Ovary (tissue), 9 donors: ENCODE results near the gene PNPLA8. TPM values are rescaled to one million over a fixed set of nuclear protein-coding genes. Genes with fewer than 3 reads are reported as not detected.
"Not testable (repeated sequence)": the region's sequence is repeated elsewhere in the genome, so short reads cannot be mapped to it uniquely, and the experiment has no call there.

Experiments
- DNase-seq, 5 donors: peaks; one replicate each; pipeline ENCODE4 v3.0.0-alpha.2; 2019 to 2020
- H3K27ac ChIP-seq, 2 donors: fragments of 200-600 bp; one replicate each; pipeline versions ENCODE4 v1.5.1 to v1.8.0; 2019 to 2022
- H3K27me3 ChIP-seq: fragments of 200-600 bp; one replicate; pipeline ENCODE4 v1.8.0; 2022
- H3K36me3 ChIP-seq: fragments of 200-600 bp; sonication (generic); one replicate; pipeline ENCODE4 v1.5.1; 2019
- H3K4me1 ChIP-seq: one replicate; pipeline ENCODE4 v1.8.1; 2013; ENCODE audit warnings: mild to moderate bottlenecking, moderate library complexity; ENCODE audit not compliant: insufficient read depth
- H3K4me3 ChIP-seq: fragments of 200-600 bp; sonication (generic); one replicate; pipeline ENCODE4 v1.5.1; 2017
- H3K9me3 ChIP-seq, 2 donors: fragments of 200-600 bp in 1 of 2; sonication (generic) in 1 of 2; one replicate each; pipeline versions ENCODE4 v1.5.1 to v1.8.1; 2013 to 2019; ENCODE audit warnings: mild to moderate bottlenecking in 1 of 2, moderate library complexity in 1 of 2
- CTCF ChIP-seq, 3 donors: fragments of 450-650 bp in 2 of 3; fragments of 200-600 bp in 1 of 3; IDR thresholded peaks; one replicate each; pipeline versions ENCODE4 v1.5.1 to v1.8.0; 2016 to 2022; ENCODE audit warnings: antibody characterized with exemption in 3 of 3, mild to moderate bottlenecking in 1 of 3
- EP300 ChIP-seq: sonication (generic); formaldehyde crosslinking; IDR thresholded peaks from one replicate; pipeline ENCODE4 v1.6.1; 2017; ENCODE audit warnings: antibody characterized with exemption
- POLR2A ChIP-seq: fragments of 450-650 bp; IDR thresholded peaks from one replicate; pipeline ENCODE4 v1.6.1; 2017; ENCODE audit warnings: antibody characterized with exemption, mild to moderate bottlenecking, moderate library complexity
- WGBS, 3 donors: extraction: QIAGEN DNeasy Blood & Tissue Kit in 1 of 3; methylation state at CpG; one replicate each; pipeline versions ENCODE4 v1.1.5 to v1.1.7; 2013 to 2017; 5-methylcytosine and 5-hydroxymethylcytosine counted together
- intact Hi-C, 4 donors: fragments of 100-400 bp; cut with DNase I; formaldehyde crosslinking; loops; one replicate each; pipeline versions ENCODE4 v1.11.0 to v1.15.1; 2022 to 2023
- polyA plus RNA-seq, 2 donors: library from polyadenylated mRNA; stranded (reverse); fragments of 200-250 nt in 1 of 2; fragments of 350-450 nt in 1 of 2; fragmentation: Illumina TruSeq in 1 of 2; extraction: RNeasy Lipid Tissue Mini Kit (QIAGEN cat#74804) in 1 of 2; gene quantifications; one replicate each; pipeline ENCODE4 v1.2.3, GENCODE V29; 2013 to 2014
- total RNA-seq, 7 donors: library from RNA; depleted of rRNA in 2 of 7; stranded (reverse); fragments of >200 nt in 2 of 7; fragmentation: NEBNext Ultra II Directional in 3 of 7; extraction: Animal tissue kit (Norgen Biotek cat#: 25700) in 3 of 7; gene quantifications; one replicate each; pipeline versions ENCODE4 v1.1.0 to v1.2.4, GENCODE V29; 2016 to 2023
- donor health status: DM: no; HTN: no; CAD: no; lungs with moderate emphysema.
- donor health status: DM: no; HTN: no; CAD: no.
- donor health status: Bipolar disorder and iron deficiency.
- donor health status: DM: yes; HTN: yes; CAD: no.
- donor health status: DM: no; HTN: no; CAD: no.
- donor health status: DM: yes; HTN: yes; CAD: no.

Gene PNPLA8
- total and polyA plus RNA-seq, 9 donors = 16.8 to 39.7 (median 24.9) TPM

- Histone ChIP-seq H3K27ac (no peak overlapping the region), H3K9me3 (no peaks in the 10 kb centered on the region), H3K36me3 (no peaks in the 10 kb centered on the region), H3K4me1 (no peaks in the 10 kb centered on the region), H3K4me3 (no peak overlapping the region), H3K27me3 (no peaks in the 10 kb centered on the region)
- no peak for DNase-seq
- WGBS, 3 donors = 59 to 74% (median 66%) methylated on average over 2 of the region's 2 CpGs
- TF ChIP-seq POLR2A (no peak), EP300 (no peak)
- intact Hi-C loops = no loop called here
Observed at GRCh38 chr7:108541478-108541877, 15.5 kb upstream of the PNPLA8 start.

GRCh38 chr7:108538685-108539084, 12.8 kb upstream of the PNPLA8 start:
- H3K9me3 ChIP-seq, H3K4me3 ChIP-seq, H3K4me1 ChIP-seq, H3K27ac ChIP-seq, H3K27me3 ChIP-seq, H3K36me3 ChIP-seq, intact Hi-C loops, DNase-seq: not testable (repeated sequence)
- 85 to 97% (median 89%) methylated on average over 4 of the region's 4 CpGs for WGBS, 3 donors

GRCh38 chr7:108538236-108538635, 12.3 kb upstream of the PNPLA8 start:
- 78 to 83% (median 78%) methylated on average over 2 of the region's 2 CpGs for WGBS, 3 donors
- H3K4me1 ChIP-seq, H3K27me3 ChIP-seq, H3K27ac ChIP-seq, H3K4me3 ChIP-seq, H3K36me3 ChIP-seq, H3K9me3 ChIP-seq, DNase-seq, intact Hi-C loops: not testable (repeated sequence)

GRCh38 chr7:108537229-108537628, 11.3 kb upstream of the PNPLA8 start:
- DNase-seq = no peak
- H3K27ac ChIP-seq = no peak overlapping the region
- 79 to 90% (median 84%) methylated on average over 2 of the region's 2 CpGs for WGBS, 3 donors
- no peaks in the 10 kb centered on the region for H3K9me3 ChIP-seq
- intact Hi-C loops = no loop called here
- H3K36me3 ChIP-seq = no peaks in the 10 kb centered on the region
- H3K4me1 ChIP-seq = no peaks in the 10 kb centered on the region
- no peak overlapping the region for H3K4me3 ChIP-seq
- no peaks in the 10 kb centered on the region for H3K27me3 ChIP-seq
- no peak for TF ChIP-seq POLR2A
- TF ChIP-seq CTCF (IDR thresholded peaks at IDR 0.05) = no peak

- TF ChIP-seq POLR2A (no peak), CTCF (IDR thresholded peaks at IDR 0.05) (no peak), EP300 (no peak)
- Histone ChIP-seq H3K4me3 (no peak overlapping the region), H3K36me3 (no peaks in the 10 kb centered on the region), H3K27me3 (no peaks in the 10 kb centered on the region), H3K4me1 (no peaks in the 10 kb centered on the region), H3K9me3 (no peaks in the 10 kb centered on the region), H3K27ac (no peak overlapping the region)
- WGBS, 3 donors = 38 to 59% (median 46%) methylated on average over 1 of the region's 1 CpG
- no peak for DNase-seq
- intact Hi-C loops = no loop called here
Observed at GRCh38 chr7:108535744-108536143, 9.8 kb upstream of the PNPLA8 start.

- no peaks in the 10 kb centered on the region for H3K27me3 ChIP-seq
- intact Hi-C loops = no loop called here
Observed at GRCh38 chr7:108535257-108535656, 9.3 kb upstream of the PNPLA8 start.

More at GRCh38 chr7:108535257-108535656, 9.3 kb upstream of the PNPLA8 start:
- TF ChIP-seq EP300 (no peak), POLR2A (no peak), CTCF (IDR thresholded peaks at IDR 0.05) (no peak)
- H3K4me3 ChIP-seq = no peak overlapping the region
- H3K36me3 ChIP-seq = no peaks in the 10 kb centered on the region
- no peaks in the 10 kb centered on the region for H3K4me1 ChIP-seq
- DNase-seq = no peak
- WGBS, 3 donors = 79 to 82% (median 81%) methylated on average over 5 of the region's 5 CpGs
- no peaks in the 10 kb centered on the region for H3K9me3 ChIP-seq
- no peak overlapping the region for H3K27ac ChIP-seq
